Measurements from ENCODE around the gene CCDC187. TPM values are rescaled to one million over a fixed set of nuclear protein-coding genes. Genes with fewer than 3 reads are reported as not detected.

The CCDC187 gene
- total and polyA plus RNA-seq, 4 donors: 2.0 to 16.8 (median 6.8) TPM

GRCh38 chr9:136339173-136339957, 35.5 kb upstream of the CCDC187 start:
- WGBS, 2 donors: 77 to 79% methylated on average over 32 of the region's 32 CpGs
- H3K36me3 ChIP-seq (ENCODE audit: control insufficient read depth in 4 of 4, insufficient read depth in 4 of 4, low read length in 4 of 4): peaks cover 0 to 30% (median 14%) of the 10 kb centered on the region in 4 donors
- DNase-seq (peak in 2 of 3 donors; percentile 60 to 61), ATAC-seq (ENCODE audit: insufficient read depth, low FRiP score) (peak; percentile 68)
- no peaks in the 10 kb centered on the region for H3K27me3 ChIP-seq (ENCODE audit: control insufficient read depth in 3 of 3, insufficient read depth in 3 of 3, low read length in 2 of 3)
- H3K9me3 ChIP-seq (ENCODE audit: control insufficient read depth in 4 of 4, insufficient read depth in 3 of 4, low read length in 3 of 4): no peaks in the 10 kb centered on the region
- H3K4me1 ChIP-seq (ENCODE audit: control insufficient read depth in 5 of 5, insufficient read depth in 5 of 5, low read length in 5 of 5): peaks cover 0 to 16% (median 0%) of the 10 kb centered on the region in 5 donors
- no peak overlapping the region for H3K9ac ChIP-seq (ENCODE audit: insufficient read depth in 1 of 2, low read length in 2 of 2)
- no peak overlapping the region for H3K4me3 ChIP-seq
- TF ChIP-seq CTCF (IDR thresholded peaks at IDR 0.05; ENCODE audit: control extremely low read depth, extremely low read depth): peak; percentile 65
- no peak overlapping the region for H3K27ac ChIP-seq (ENCODE audit: low read depth in 1 of 2, low read length in 1 of 2)

- no peak for TF ChIP-seq CTCF (IDR thresholded peaks at IDR 0.05; ENCODE audit: control extremely low read depth, extremely low read depth)
- Histone ChIP-seq H3K27ac (ENCODE audit: low read depth in 1 of 2, low read length in 1 of 2) (no peak overlapping the region), H3K4me3 (no peak overlapping the region), H3K9ac (ENCODE audit: insufficient read depth in 1 of 2, low read length in 2 of 2) (no peak overlapping the region), H3K27me3 (ENCODE audit: control insufficient read depth in 3 of 3, insufficient read depth in 3 of 3, low read length in 2 of 3) (no peaks in the 10 kb centered on the region), H3K36me3 (ENCODE audit: control insufficient read depth in 4 of 4, insufficient read depth in 4 of 4, low read length in 4 of 4) (peaks cover 0 to 30% (median 14%) of the 10 kb centered on the region in 4 donors), H3K9me3 (ENCODE audit: control insufficient read depth in 4 of 4, insufficient read depth in 3 of 4, low read length in 3 of 4) (no peaks in the 10 kb centered on the region), H3K4me1 (ENCODE audit: control insufficient read depth in 5 of 5, insufficient read depth in 5 of 5, low read length in 5 of 5) (peaks cover 0 to 16% (median 0%) of the 10 kb centered on the region in 5 donors)
- 93 to 97% methylated on average over 24 to 25 of the region's 25 CpGs for WGBS, 2 donors
- ATAC-seq (ENCODE audit: insufficient read depth, low FRiP score): no peak
- DNase-seq: no peak
Measured at GRCh38 chr9:136338511-136338910, 34.6 kb upstream of the CCDC187 start.

GRCh38 chr9:136337416-136338395, 33.8 kb upstream of the CCDC187 start:
- Histone ChIP-seq H3K4me1 (ENCODE audit: control insufficient read depth in 5 of 5, insufficient read depth in 5 of 5, low read length in 5 of 5) (peaks cover 0 to 9% (median 0%) of the 10 kb centered on the region in 5 donors), H3K27me3 (ENCODE audit: control insufficient read depth in 3 of 3, insufficient read depth in 3 of 3, low read length in 2 of 3) (no peaks in the 10 kb centered on the region), H3K27ac (ENCODE audit: low read depth in 1 of 2, low read length in 1 of 2) (no peak overlapping the region), H3K36me3 (ENCODE audit: control insufficient read depth in 4 of 4, insufficient read depth in 4 of 4, low read length in 4 of 4) (peaks cover 0 to 30% (median 12%) of the 10 kb centered on the region in 4 donors), H3K4me3 (no peak overlapping the region), H3K9ac (ENCODE audit: insufficient read depth in 1 of 2, low read length in 2 of 2) (no peak overlapping the region), H3K9me3 (ENCODE audit: control insufficient read depth in 4 of 4, insufficient read depth in 3 of 4, low read length in 3 of 4) (no peaks in the 10 kb centered on the region)
- TF ChIP-seq CTCF (IDR thresholded peaks at IDR 0.05; ENCODE audit: control extremely low read depth, extremely low read depth): no peak
- DNase-seq (no peak), ATAC-seq (ENCODE audit: insufficient read depth, low FRiP score) (no peak)
- WGBS, 2 donors: 87 to 92% methylated on average over 42 to 43 of the region's 43 CpGs
